KMS-11 (cell line): ENCODE results near the gene GPR180.

Source experiments
- H2AFZ ChIP-seq: fragments of 200-600 bp; sonication (generic); 2 replicates; pipeline ENCODE4 v1.6.1; 2016; ENCODE audit warnings: antibody characterized with exemption, mixed run types, low read depth
- H3K27ac ChIP-seq: fragments of 200-600 bp; sonication (generic); 2 replicates; pipeline ENCODE4 v1.6.1; 2016; ENCODE audit warnings: mild to moderate bottlenecking, mixed run types
- H3K27me3 ChIP-seq: fragments of 200-600 bp; sonication (generic); 2 replicates; pipeline ENCODE4 v1.6.1; 2017; ENCODE audit warnings: mild to moderate bottlenecking, low read depth, mixed run types, moderate library complexity; ENCODE audit not compliant: insufficient read depth
- H3K36me3 ChIP-seq: fragments of 200-600 bp; sonication (generic); 2 replicates; pipeline ENCODE4 v1.6.1; 2017; ENCODE audit warnings: mild to moderate bottlenecking, mixed run types; ENCODE audit not compliant: insufficient read depth
- H3K4me1 ChIP-seq: fragments of 200-600 bp; sonication (generic); 2 replicates; pipeline ENCODE4 v1.6.1; 2016; ENCODE audit warnings: mild to moderate bottlenecking, low read depth, mixed run types; ENCODE audit not compliant: poor library complexity, severe bottlenecking
- H3K4me2 ChIP-seq: fragments of 200-600 bp; sonication (generic); 2 replicates; pipeline ENCODE4 v1.7.0; 2016; ENCODE audit warnings: mild to moderate bottlenecking, mixed run types
- H3K4me3 ChIP-seq: fragments of 200-600 bp; sonication (generic); IDR thresholded peaks from 2 replicates; pipeline ENCODE4 v1.6.1; 2017; ENCODE audit warnings: low read depth, low read length, mixed read lengths; ENCODE audit not compliant: insufficient read depth
- H3K79me2 ChIP-seq: fragments of 200-600 bp; sonication (generic); 2 replicates; pipeline ENCODE4 v1.6.1; 2016; ENCODE audit warnings: low read depth, mixed run types; ENCODE audit not compliant: insufficient read depth
- H3K9ac ChIP-seq: fragments of 200-600 bp; sonication (generic); 2 replicates; pipeline ENCODE4 v1.6.1; 2016; ENCODE audit warnings: mild to moderate bottlenecking, mixed run types
- H4K20me1 ChIP-seq: fragments of 200-600 bp; sonication (generic); 2 replicates; pipeline ENCODE4 v1.6.1; 2016; ENCODE audit warnings: mild to moderate bottlenecking, mixed run types; ENCODE audit not compliant: insufficient read depth
- TF ChIP-seq, protein P1 (sequence below): fragments of 200-600 bp; sonication (generic); conservative IDR thresholded peaks from 2 replicates; pipeline ENCODE4 v1.6.1; 2017; ENCODE audit warnings: low read depth, mild to moderate bottlenecking, antibody characterized with exemption, low read length, moderate library complexity, mixed read lengths

The GPR180 gene

GRCh38 chr13:94569615-94570014 is 32.0 kb upstream of the GPR180 start:
- no peak overlapping the region for H3K9ac ChIP-seq
- no peaks in the 10 kb centered on the region for H3K36me3 ChIP-seq
- H3K4me3 ChIP-seq, result no peak overlapping the region
- H3K27me3 ChIP-seq, result no peaks in the 10 kb centered on the region
- H3K27ac ChIP-seq, result no peak overlapping the region
- H2AFZ ChIP-seq, result no peak overlapping the region
- H3K79me2 ChIP-seq, result no peaks in the 10 kb centered on the region
- no peaks in the 10 kb centered on the region for H3K4me1 ChIP-seq
- H3K4me2 ChIP-seq, result no peak overlapping the region
- H4K20me1 ChIP-seq, result no peaks in the 10 kb centered on the region
- TF ChIP-seq, protein P1, sequence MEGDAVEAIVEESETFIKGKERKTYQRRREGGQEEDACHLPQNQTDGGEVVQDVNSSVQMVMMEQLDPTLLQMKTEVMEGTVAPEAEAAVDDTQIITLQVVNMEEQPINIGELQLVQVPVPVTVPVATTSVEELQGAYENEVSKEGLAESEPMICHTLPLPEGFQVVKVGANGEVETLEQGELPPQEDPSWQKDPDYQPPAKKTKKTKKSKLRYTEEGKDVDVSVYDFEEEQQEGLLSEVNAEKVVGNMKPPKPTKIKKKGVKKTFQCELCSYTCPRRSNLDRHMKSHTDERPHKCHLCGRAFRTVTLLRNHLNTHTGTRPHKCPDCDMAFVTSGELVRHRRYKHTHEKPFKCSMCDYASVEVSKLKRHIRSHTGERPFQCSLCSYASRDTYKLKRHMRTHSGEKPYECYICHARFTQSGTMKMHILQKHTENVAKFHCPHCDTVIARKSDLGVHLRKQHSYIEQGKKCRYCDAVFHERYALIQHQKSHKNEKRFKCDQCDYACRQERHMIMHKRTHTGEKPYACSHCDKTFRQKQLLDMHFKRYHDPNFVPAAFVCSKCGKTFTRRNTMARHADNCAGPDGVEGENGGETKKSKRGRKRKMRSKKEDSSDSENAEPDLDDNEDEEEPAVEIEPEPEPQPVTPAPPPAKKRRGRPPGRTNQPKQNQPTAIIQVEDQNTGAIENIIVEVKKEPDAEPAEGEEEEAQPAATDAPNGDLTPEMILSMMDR, result no peak

- no peak overlapping the region for H3K9ac ChIP-seq
- no peak overlapping the region for H2AFZ ChIP-seq
- H3K36me3 ChIP-seq, result no peaks in the 10 kb centered on the region; the same call in 1 of the 2 replicates
Measured at GRCh38 chr13:94579063-94579462, 22.6 kb upstream of the GPR180 start.

GRCh38 chr13:94583926-94584325 is 17.7 kb upstream of the GPR180 start:
- no peaks in the 10 kb centered on the region for H3K79me2 ChIP-seq
- H3K27ac ChIP-seq, result no peak overlapping the region
- H3K4me1 ChIP-seq, result no peaks in the 10 kb centered on the region
- no peaks in the 10 kb centered on the region for H3K27me3 ChIP-seq
- TF ChIP-seq, protein P1, result no peak
- no peak overlapping the region for H3K4me3 ChIP-seq
- no peak overlapping the region for H3K9ac ChIP-seq
- H2AFZ ChIP-seq, result no peak overlapping the region
- H3K4me2 ChIP-seq, result no peak overlapping the region
- no peaks in the 10 kb centered on the region for H3K36me3 ChIP-seq
- no peaks in the 10 kb centered on the region for H4K20me1 ChIP-seq

More at GRCh38 chr13:94579063-94579462, 22.6 kb upstream of the GPR180 start:
- TF ChIP-seq, protein P1, result no peak
- no peak overlapping the region for H3K4me3 ChIP-seq
- H3K27me3 ChIP-seq, result no peaks in the 10 kb centered on the region
- no peaks in the 10 kb centered on the region for H4K20me1 ChIP-seq
- H3K27ac ChIP-seq, result no peak overlapping the region
- no peaks in the 10 kb centered on the region for H3K79me2 ChIP-seq
- no peaks in the 10 kb centered on the region for H3K4me1 ChIP-seq
- H3K4me2 ChIP-seq, result no peak overlapping the region

DNA sequence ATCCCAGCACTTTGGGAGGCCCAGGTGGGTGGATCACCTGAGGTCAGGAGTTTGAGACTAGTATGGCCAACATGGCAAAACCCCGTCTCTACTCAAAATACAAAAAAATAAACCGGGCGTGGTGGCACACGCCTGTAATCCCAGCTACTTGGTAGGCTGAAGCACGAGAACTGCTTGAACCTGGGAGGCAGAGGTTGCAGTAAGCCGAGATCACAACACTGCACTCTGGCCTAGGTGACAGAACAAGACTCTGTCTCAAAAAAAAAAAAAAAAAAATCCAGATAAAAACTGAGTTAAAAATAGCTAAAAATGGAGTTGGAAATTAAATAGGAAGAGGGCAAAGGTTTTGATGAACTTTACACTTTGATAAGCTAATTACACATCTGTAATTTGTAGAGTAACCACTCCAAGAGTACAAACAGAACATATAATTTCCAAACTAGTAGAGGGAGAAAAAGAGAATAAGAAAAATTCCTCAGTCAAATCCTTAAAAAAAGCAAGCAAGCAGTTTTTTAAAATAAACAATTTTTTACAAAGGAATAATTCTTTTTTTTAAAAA is 16.0 kb upstream of the GPR180 start:
- Histone ChIP-seq H3K27me3 (no peaks in the 10 kb centered on the region), H3K36me3 (no peaks in the 10 kb centered on the region), H3K9ac (no peak overlapping the region), H3K4me3 (no peak overlapping the region), H3K79me2 (no peaks in the 10 kb centered on the region), H3K27ac (no peak overlapping the region), H2AFZ (no peak overlapping the region), H4K20me1 (no peaks in the 10 kb centered on the region), H3K4me2 (no peak overlapping the region), H3K4me1 (peaks cover 4% of the 10 kb centered on the region)
- TF ChIP-seq, protein P1, result no peak
